Measurements from ENCODE around the gene LMNTD2.

The LMNTD2 gene

GRCh38 chr11:551131-551530 is 9.4 kb downstream of the LMNTD2 start:
- no peak for DNase-seq

GRCh38 chr11:550746-551085 is 9.8 kb downstream of the LMNTD2 start:
- DNase-seq, result no peak

GRCh38 chr11:550021-550745 is 10.4 kb downstream of the LMNTD2 start:
- DNase-seq, result no peak

GRCh38 chr11:548700-549603 is 11.6 kb downstream of the LMNTD2 start:
- no peak for DNase-seq

- no peak for DNase-seq
Observed at GRCh38 chr11:545171-545570, 15.4 kb downstream of the LMNTD2 start.

GRCh38 chr11:544817-545166 is 15.7 kb downstream of the LMNTD2 start:
- DNase-seq, result no peak

- DNase-seq, result no peak
Observed at GRCh38 chr11:541433-541885, 19.1 kb downstream of the LMNTD2 start.

GRCh38 chr11:540583-541432 is 19.7 kb downstream of the LMNTD2 start:
- no peak for DNase-seq

- no peak for DNase-seq
Observed at GRCh38 chr11:539971-540481, 20.5 kb downstream of the LMNTD2 start.

- no peak for DNase-seq
Observed at GRCh38 chr11:538431-539051, 22.0 kb downstream of the LMNTD2 start.

- no peak for DNase-seq
Observed at GRCh38 chr11:537622-538430, 22.7 kb downstream of the LMNTD2 start.

GRCh38 chr11:536841-537621 is 23.5 kb downstream of the LMNTD2 start, which contains the start of gene LRRC56:
Gene LRRC56, plus strand, starts transcription at chr11:537527. Its CDS starts 3,158 bp downstream, at chr11:540685.
- peak; percentile 89 for DNase-seq

- DNase-seq, result peak; percentile 96
Observed at GRCh38 chr11:535519-536454, 24.8 kb downstream of the LMNTD2 start, which contains the start of gene HRAS. Gene HRAS, minus strand, starts transcription at chr11:535576.

- DNase-seq, result no peak
Observed at GRCh38 chr11:535210-535518, 25.4 kb downstream of the LMNTD2 start.

- DNase-seq, result no peak
Observed at GRCh38 chr11:534396-535209, 25.9 kb downstream of the LMNTD2 start.

- no peak for DNase-seq
Observed at GRCh38 chr11:533586-534395, 26.7 kb downstream of the LMNTD2 start.

- no peak for DNase-seq
Observed at GRCh38 chr11:532986-533585, 27.5 kb downstream of the LMNTD2 start.

All from central memory CD4-positive, alpha-beta T cell (primary cell).